Endodermal cell (in vitro differentiated cells): Measurements from ENCODE around the gene RBM12. TPM values are rescaled to one million over a fixed set of nuclear protein-coding genes. Genes with fewer than 3 reads are reported as not detected.
"Not testable (repeated sequence)": the region's sequence is repeated elsewhere in the genome, so short reads cannot be mapped to it uniquely, and the experiment has no call there.

Experiments used
- DNase-seq: peaks from one replicate; pipeline ENCODE4 v3.0.0-alpha.2; 2017
- H3K27ac ChIP-seq: 2 replicates; pipeline ENCODE4 v1.5.1; 2013; ENCODE audit warnings: mild to moderate bottlenecking, low read depth, low read length, moderate library complexity
- H3K27me3 ChIP-seq: 2 replicates; pipeline ENCODE4 v1.6.1; 2013; ENCODE audit warnings: mild to moderate bottlenecking, low read length, moderate library complexity; ENCODE audit not compliant: insufficient read depth, control insufficient read depth, poor library complexity, severe bottlenecking
- H3K36me3 ChIP-seq: 2 replicates; pipeline ENCODE4 v1.7.0; 2013; ENCODE audit warnings: mild to moderate bottlenecking, low read length, moderate library complexity; ENCODE audit not compliant: control insufficient read depth, insufficient read depth
- H3K4me1 ChIP-seq: one replicate; pipeline ENCODE4 v1.7.0; 2013; ENCODE audit warnings: low read length; ENCODE audit not compliant: control insufficient read depth, insufficient read depth
- H3K4me3 ChIP-seq: 2 replicates; pipeline ENCODE4 v1.5.1; 2013; ENCODE audit warnings: mild to moderate bottlenecking, low read length, moderate library complexity
- H3K9ac ChIP-seq: 2 replicates; pipeline ENCODE4 v1.6.1; 2013; ENCODE audit warnings: mild to moderate bottlenecking, low read length, moderate library complexity; ENCODE audit not compliant: poor library complexity, severe bottlenecking; ENCODE audit errors: extremely low read depth
- H3K9me3 ChIP-seq: 2 replicates; pipeline ENCODE4 v1.6.1; 2013; ENCODE audit warnings: mild to moderate bottlenecking, low read length, moderate library complexity; ENCODE audit not compliant: control insufficient read depth
- H3K27ac Mint-ChIP-seq: 2 replicates; pipeline ENCODE4 v1.8.0; 2020; ENCODE audit warnings: mixed read lengths
- H3K27me3 Mint-ChIP-seq: 2 replicates; pipeline ENCODE4 v1.8.0; 2021; ENCODE audit warnings: mild to moderate bottlenecking, mixed read lengths; ENCODE audit not compliant: insufficient read depth
- H3K36me3 Mint-ChIP-seq: 2 replicates; pipeline ENCODE4 v1.8.0; 2020; ENCODE audit warnings: low read depth, mixed read lengths
- H3K4me1 Mint-ChIP-seq: 2 replicates; pipeline ENCODE4 v1.8.0; 2020; ENCODE audit warnings: mixed read lengths
- H3K4me3 Mint-ChIP-seq: 2 replicates; pipeline ENCODE4 v1.8.0; 2020; ENCODE audit warnings: mild to moderate bottlenecking, moderate library complexity, mixed read lengths
- H3K9me3 Mint-ChIP-seq: 2 replicates; pipeline ENCODE4 v1.8.0; 2020; ENCODE audit warnings: mild to moderate bottlenecking, mixed read lengths
- WGBS, 2 experiments: methylation state at CpG; one replicate each; pipeline versions ENCODE4 v1.1.5 to v1.1.7; 2013; ENCODE audit warnings: missing lambda C conversion rate in 2 of 2, mixed read lengths in 1 of 2; ENCODE audit not compliant: insufficient coverage in 1 of 2, insufficient read length in 1 of 2; 5-methylcytosine and 5-hydroxymethylcytosine counted together
- total RNA-seq, 2 donors: library from RNA; stranded (reverse); fragmentation: NEBNext Ultra II Directional in 1 of 2; extraction: Animal tissue kit (Norgen Biotek cat#: 25700) in 1 of 2; gene quantifications; 2 replicates in 1 of 2; 3 replicates in 1 of 2; pipeline ENCODE4 v1.2.1, GENCODE V29; 2021
- TF ChIP-seq, protein P1 (sequence below): fragments of 200-600 bp; sonication (generic); conservative IDR thresholded peaks from 2 replicates; pipeline ENCODE4 v1.5.0; 2021; ENCODE audit warnings: antibody characterized with exemption, mild to moderate bottlenecking

Gene RBM12
- total RNA-seq, 2 donors from 2014 or later, result 106 to 158 TPM

DNA sequence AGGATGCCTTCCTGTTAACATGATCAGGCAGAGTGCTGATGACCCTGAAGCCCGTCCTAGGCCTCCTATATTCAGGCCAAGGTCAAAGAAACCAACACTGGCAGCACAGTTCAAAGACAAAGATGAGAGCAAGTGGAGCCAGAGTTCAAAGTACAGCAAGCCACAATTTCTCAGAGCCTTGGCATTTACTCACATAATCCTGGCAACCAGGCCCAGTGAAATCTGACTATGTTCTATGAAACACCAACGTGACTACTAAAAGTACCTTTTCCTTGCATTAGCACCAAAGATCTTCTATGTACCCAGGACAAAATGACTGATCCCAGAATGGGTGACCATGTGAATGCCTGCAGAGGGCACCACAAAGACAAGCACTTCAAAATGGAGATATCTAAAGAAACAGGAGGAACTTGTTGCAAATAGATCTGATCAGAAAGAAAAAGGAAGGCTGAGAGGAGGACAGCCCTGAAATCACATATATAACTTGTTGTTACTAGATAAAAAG lies 30.6 kb upstream of the RBM12 start:
- H3K27ac ChIP-seq, result no peak overlapping the region
- H3K4me3 ChIP-seq, result no peak overlapping the region
- Mint-ChIP-seq H3K36me3 (peaks cover 22% of the 10 kb centered on the region), H3K4me3 (no peak overlapping the region), H3K27ac (no peak overlapping the region), H3K9me3 (no peaks in the 10 kb centered on the region), H3K27me3 (no peaks in the 10 kb centered on the region), H3K4me1 (peaks cover 15% of the 10 kb centered on the region)
- H3K9ac ChIP-seq, result no peak overlapping the region
- no peaks in the 10 kb centered on the region for H3K9me3 ChIP-seq
- TF ChIP-seq, protein P1, sequence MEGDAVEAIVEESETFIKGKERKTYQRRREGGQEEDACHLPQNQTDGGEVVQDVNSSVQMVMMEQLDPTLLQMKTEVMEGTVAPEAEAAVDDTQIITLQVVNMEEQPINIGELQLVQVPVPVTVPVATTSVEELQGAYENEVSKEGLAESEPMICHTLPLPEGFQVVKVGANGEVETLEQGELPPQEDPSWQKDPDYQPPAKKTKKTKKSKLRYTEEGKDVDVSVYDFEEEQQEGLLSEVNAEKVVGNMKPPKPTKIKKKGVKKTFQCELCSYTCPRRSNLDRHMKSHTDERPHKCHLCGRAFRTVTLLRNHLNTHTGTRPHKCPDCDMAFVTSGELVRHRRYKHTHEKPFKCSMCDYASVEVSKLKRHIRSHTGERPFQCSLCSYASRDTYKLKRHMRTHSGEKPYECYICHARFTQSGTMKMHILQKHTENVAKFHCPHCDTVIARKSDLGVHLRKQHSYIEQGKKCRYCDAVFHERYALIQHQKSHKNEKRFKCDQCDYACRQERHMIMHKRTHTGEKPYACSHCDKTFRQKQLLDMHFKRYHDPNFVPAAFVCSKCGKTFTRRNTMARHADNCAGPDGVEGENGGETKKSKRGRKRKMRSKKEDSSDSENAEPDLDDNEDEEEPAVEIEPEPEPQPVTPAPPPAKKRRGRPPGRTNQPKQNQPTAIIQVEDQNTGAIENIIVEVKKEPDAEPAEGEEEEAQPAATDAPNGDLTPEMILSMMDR, result no peak
- H3K27me3 ChIP-seq, result no peaks in the 10 kb centered on the region
- no peak for DNase-seq
- no peaks in the 10 kb centered on the region for H3K4me1 ChIP-seq
- 88 to 100% methylated on average over 1 to 2 of the region's 2 CpGs for WGBS, 2 experiments
- peaks cover 12% of the 10 kb centered on the region for H3K36me3 ChIP-seq

DNA sequence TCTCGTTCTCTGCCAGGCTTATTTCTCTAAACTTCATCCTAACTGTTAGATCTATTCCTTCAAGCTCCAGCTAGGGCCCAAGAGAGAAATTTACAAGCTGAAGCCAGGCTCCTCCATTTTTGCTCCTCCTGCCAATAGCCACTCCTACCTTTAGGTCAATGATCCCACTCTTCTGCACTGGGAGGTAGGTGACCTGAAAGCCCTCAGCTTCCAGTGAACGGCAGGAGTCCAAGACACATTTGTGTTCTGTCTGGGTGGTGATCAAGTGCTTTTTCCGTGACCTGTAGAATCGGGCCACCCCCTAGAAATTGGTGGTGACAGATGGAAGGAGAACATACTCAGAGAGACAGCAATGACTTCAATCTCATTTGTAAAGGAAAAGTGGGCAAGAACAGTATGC lies 25.6 kb upstream of the RBM12 start:
- WGBS, 2 experiments, result 80 to 81% methylated on average over 1 to 4 of the region's 4 CpGs
- H3K4me1 Mint-ChIP-seq, result no peaks in the 10 kb centered on the region

DNA sequence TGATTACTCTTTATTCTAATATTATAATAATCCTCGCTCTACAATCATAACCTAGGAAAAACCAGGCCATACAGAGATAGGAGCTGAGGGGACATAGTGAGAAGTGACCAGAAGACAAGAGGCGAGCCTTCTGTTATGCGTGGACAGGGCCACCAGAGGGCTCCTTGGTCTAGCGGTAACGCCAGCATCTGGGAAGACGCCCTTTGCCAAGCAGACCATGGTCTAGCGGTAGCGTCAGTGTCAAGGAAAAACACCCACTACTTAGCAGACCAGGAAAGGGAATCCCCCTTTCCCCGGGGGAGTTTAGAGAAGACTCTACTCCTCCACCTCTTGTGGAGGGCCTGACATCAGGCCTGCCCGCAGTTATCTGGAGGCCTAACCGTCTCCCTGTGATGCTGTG lies 22.2 kb upstream of the RBM12 start:
- H3K9ac ChIP-seq, H3K4me3 Mint-ChIP-seq, H3K4me3 ChIP-seq, H3K27me3 ChIP-seq, H3K27ac ChIP-seq, H3K4me1 ChIP-seq, H3K4me1 Mint-ChIP-seq, H3K27me3 Mint-ChIP-seq, H3K27ac Mint-ChIP-seq: not testable (repeated sequence)
- H3K9me3 ChIP-seq, result peaks cover 18% of the 10 kb centered on the region
- peaks cover 20% of the 10 kb centered on the region for H3K36me3 ChIP-seq
- Mint-ChIP-seq H3K36me3 (peaks cover 40% of the 10 kb centered on the region), H3K9me3 (peaks cover 23% of the 10 kb centered on the region)
- DNase-seq, result peak; percentile 78
- TF ChIP-seq, protein P1, result peak; percentile 60
- WGBS, 2 experiments, result 90 to 97% methylated on average over 5 to 10 of the region's 11 CpGs

More for the DNA sequence above, 25.6 kb upstream of the RBM12 start:
- Mint-ChIP-seq H3K27ac (no peak overlapping the region), H3K36me3 (peaks cover 47% of the 10 kb centered on the region), H3K4me3 (no peak overlapping the region), H3K27me3 (no peaks in the 10 kb centered on the region), H3K9me3 (peaks cover 23% of the 10 kb centered on the region)
- no peak overlapping the region for H3K4me3 ChIP-seq
- H3K27me3 ChIP-seq, result no peaks in the 10 kb centered on the region
- H3K27ac ChIP-seq, result no peak overlapping the region
- DNase-seq, result no peak
- H3K9ac ChIP-seq, result no peak overlapping the region
- peaks cover 26% of the 10 kb centered on the region for H3K36me3 ChIP-seq
- H3K4me1 ChIP-seq, result no peaks in the 10 kb centered on the region
- peaks cover 18% of the 10 kb centered on the region for H3K9me3 ChIP-seq
- TF ChIP-seq, protein P1, result no peak

DNA sequence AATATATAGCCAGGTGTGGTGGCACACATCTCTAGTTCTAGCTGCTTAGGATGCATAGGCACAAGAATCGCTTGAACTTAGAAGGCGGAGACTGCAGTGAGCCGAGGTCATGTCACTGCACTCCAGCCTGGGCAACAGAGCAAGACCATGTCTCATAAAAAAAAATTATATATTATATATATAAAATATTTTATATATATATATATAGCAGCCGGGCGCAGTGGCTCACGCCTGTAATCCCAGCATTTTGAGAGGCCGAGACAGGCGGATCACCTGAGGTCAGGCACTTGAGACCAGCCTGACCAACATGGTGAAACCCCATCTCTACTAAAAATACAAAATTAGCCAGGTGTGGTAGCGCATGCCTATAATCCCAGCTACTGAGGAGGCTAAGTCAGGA lies 20.7 kb upstream of the RBM12 start:
- not testable (repeated sequence) for H3K4me1 Mint-ChIP-seq, H3K27me3 ChIP-seq, DNase-seq, H3K4me1 ChIP-seq, H3K27me3 Mint-ChIP-seq, H3K27ac ChIP-seq, H3K4me3 Mint-ChIP-seq, H3K4me3 ChIP-seq, H3K27ac Mint-ChIP-seq, H3K9ac ChIP-seq
- peaks cover 18% of the 10 kb centered on the region for H3K9me3 ChIP-seq
- H3K36me3 ChIP-seq, result peaks cover 19% of the 10 kb centered on the region
- 97 to 98% methylated on average over 6 to 8 of the region's 9 CpGs for WGBS, 2 experiments
- Mint-ChIP-seq H3K36me3 (peaks cover 36% of the 10 kb centered on the region), H3K9me3 (peaks cover 23% of the 10 kb centered on the region)
